GM18861 (cell line): Measurements from ENCODE around the gene SOX30.

Source experiments
- ATAC-seq: cut with Tn5 transposase; IDR thresholded peaks from one replicate; pipeline ENCODE4 v1.9.1; 2021; ENCODE audit not compliant: unreplicated experiment

The SOX30 gene

GRCh38 chr5:157578079-157578780, 74.0 kb downstream of the SOX30 start:
- ATAC-seq: no peak

- no peak for ATAC-seq
Measured at GRCh38 chr5:157576678-157577077, 75.6 kb downstream of the SOX30 start.
